Activated CD8-positive, alpha-beta memory T cell treated with anti-CD3 and anti-CD28 coated beads for 24 hours (primary cell): ENCODE data around the gene TACSTD2.
"Not testable (repeated sequence)": the region's sequence is repeated elsewhere in the genome, so short reads cannot be mapped to it uniquely, and the experiment has no call there.

Source experiments
- DNase-seq: peaks from one replicate; pipeline ENCODE4 v3.0.0-alpha.2; 2020

TACSTD2 gene

GRCh38 chr1:58555393-58555792 lies 21.7 kb downstream of the TACSTD2 start:
- DNase-seq, result no peak

DNA sequence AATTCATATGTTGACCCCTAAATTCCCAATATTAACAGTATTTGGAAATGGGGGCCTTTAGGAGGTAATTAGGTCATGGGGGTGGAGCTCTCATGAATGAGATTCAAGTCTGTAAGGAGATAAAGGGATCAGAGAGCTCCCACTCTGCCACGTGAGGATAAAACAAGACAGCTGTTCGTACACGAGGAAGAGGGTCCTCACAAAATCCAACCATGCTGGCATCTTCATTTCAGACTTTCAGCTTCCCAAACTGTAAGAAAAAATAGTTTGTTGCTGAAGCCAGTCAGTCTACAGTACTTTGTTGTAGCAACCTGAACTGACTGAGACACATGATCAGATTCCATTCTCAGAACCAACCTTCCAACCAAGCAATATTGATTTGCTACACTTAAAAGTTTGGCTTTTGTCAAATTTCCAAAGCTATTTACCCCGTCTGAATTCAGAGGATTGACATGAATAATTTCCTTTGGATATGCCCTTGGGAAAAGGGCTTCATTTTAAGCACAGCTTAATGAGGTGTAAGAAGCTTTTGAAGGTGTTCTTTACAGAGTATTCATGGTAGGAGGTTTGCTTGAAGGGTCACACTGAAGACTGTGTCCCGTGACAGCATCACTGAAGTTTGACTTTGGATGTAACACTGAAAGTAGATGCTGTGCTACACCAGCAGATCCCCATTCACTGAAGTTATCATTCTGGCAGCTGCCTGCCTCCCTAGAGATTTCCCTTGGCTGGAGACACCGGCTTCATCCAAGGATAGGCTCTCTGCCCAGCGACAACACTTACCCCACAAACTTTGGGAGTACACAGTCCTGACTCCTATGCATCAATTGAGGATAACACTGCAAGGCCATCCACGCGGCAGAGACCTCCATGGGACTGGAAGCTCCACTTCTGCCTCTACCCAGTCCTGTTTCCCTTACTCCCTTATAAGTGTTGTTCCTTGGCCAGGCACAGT lies 25.6 kb downstream of the TACSTD2 start:
- no peak for DNase-seq

DNA sequence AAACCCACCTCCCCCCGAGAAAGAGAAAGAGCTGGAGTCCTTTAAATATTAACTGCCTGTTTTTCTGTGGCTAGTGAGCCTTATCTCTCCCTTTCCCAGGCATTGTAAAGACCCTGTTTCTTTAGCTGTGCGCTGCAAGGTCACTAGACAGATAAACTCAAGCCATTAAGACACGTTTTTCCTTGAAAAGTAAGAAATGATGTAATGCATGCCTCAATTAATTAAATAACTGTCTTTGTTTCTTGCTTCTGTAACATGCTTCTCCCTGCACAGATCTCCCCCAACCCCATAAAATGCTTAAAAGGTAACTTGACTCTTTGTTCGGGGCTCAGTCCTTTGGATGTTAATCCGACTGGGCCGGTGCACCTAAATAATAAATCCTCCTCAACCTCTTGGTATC lies 27.8 kb downstream of the TACSTD2 start:
- not testable (repeated sequence) for DNase-seq

GRCh38 chr1:58548371-58548770 lies 28.7 kb downstream of the TACSTD2 start:
- no peak for DNase-seq

DNA sequence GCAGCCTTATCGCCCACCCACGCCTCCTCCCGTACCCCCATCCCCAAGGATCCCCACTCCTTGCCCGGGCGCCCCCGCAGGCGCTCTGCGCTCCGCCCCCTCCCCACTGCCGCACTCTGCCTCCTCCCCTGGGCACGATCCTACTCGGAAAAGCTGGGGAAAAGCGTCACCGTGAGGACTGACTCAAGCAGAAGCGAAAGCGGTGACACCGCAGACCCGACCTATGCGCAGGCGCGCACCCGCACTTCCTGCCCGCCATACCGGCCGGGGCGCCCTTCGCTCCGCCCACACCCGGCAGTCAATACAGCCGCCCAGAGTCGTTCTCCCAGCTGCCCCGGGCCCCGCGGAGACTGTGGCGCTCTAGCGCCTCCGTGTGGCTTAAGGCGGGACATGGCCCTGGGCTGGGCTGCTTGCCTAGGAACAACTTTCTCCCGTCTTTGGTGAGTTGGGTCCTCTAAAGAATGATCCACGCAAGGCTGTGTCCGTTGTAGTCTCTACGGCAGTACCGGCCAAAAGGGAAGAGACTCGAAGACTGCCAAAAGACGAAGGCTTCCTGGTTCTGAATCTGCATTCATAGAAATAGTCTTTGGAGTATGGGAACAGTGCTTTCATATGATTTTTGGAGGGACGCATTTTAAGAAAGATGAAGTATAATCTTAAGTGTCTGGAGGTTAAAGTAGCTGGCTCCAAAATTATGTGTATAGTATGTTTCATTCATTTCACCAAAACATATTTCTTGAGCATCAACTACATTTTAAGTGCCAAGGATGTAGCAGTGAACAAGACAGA lies 30.3 kb downstream of the TACSTD2 start, which contains the start of gene OMA1:
Gene OMA1, minus strand, starts transcription at position 207 of the 789 bp plus-strand sequence. CDS start 7,432 bp downstream, outside the sequence.
- peak; percentile 99 for DNase-seq

DNA sequence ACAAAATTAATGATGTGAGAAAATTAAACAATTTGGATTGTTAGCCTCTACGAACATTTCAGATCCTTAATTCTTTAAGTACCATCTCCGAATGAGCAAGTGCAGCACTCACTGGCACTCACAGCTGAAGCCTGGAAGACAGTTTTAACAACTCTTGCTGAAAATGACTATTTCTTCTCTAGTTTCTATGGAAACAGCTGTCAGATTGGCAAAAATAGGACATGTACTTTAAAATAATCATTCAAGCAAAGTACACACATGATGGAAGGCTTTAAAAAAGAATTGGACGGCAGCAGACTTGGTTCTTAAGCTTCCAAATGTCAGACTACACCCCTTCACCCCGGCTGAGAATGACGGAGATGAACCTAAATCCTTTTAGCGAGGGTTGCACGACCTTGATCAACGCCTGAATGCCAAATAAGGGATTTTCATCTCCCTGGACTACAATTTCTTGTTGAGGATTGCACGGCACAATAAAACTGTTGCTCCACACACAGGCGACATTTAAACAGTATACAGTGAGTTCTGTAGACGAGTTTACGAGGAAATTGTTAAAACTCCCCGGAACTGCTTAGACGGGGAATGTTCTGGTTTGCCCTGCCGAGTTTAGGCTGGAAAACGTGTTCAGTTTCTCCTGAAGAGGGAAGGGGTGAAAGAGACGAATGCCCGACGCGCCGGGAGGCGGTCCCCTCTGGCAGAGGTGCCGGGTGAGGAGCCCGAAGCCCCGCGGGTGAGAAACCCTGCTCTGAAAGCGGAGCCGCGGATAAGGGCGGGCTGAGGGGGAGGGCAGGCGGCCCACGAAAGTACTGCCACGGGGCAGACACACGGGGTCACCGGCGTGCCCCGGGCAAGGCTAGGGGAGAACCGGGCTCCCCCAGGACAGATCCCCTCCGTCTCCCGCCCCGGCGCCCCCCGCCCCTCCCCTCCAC lies 31.2 kb downstream of the TACSTD2 start:
- peak; percentile 90 for DNase-seq

- no peak for DNase-seq
These were observed 33.8 kb downstream of the TACSTD2 start for GRCh38 chr1:58543260-58543659.

GRCh38 chr1:58539553-58539952 lies 37.5 kb downstream of the TACSTD2 start:
- DNase-seq, result no peak

DNA sequence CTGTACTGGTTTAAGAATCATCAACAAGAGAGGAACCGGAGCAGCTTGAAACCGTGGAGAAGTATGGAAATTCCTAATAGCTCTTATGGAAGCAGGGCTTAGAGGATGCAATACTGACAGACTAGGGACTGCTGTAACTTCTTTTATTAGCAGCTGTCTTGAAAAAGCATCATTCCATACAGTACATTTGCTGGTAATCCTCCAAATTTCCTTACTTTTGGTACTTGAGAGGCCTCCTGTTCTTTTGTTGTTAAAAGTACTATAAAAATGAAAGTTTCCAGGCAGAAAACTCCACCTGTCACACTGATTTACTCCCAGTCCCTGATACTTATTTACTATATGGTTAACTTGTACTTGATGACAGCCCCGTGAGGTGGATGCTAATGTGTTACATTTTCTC lies 38.2 kb downstream of the TACSTD2 start:
- DNase-seq, result no peak

DNA sequence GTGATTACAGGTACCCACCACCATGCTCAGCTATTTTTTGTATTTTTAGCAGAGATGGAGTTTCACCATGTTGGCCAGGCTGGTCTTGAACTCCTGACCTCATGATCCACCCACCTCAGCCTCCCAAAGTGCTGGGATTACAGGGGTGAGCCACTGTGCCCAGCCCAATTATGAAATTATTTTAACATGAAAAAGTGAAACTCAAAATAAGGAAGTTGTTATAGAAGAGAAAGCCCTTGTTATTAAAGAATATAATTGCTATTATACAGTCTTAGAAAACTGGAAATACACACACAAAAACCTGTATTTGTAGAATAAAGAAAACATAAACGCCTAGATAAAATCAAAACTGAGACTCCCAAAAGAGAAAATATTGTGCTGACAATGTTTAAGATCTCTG lies 45.2 kb downstream of the TACSTD2 start:
- not testable (repeated sequence) for DNase-seq

DNA sequence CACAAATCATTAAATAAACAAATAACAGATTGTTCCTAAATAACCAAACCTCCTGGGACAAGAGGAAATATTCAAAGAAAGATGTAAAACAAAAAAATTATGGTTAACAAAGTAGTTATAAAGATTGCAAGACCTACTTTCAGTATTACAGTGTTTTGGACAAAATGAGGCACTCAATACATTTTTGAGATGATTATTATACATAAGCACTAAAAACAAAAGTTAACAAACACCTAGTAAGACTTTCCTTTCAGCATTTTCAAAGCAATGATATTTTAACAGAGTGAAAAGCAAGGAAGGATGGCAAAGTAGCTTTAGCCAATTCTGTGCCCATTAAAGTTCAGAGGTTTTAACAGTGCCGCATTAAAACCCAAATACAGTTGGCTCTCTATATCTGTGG lies 47.8 kb downstream of the TACSTD2 start:
- DNase-seq, result no peak

DNA sequence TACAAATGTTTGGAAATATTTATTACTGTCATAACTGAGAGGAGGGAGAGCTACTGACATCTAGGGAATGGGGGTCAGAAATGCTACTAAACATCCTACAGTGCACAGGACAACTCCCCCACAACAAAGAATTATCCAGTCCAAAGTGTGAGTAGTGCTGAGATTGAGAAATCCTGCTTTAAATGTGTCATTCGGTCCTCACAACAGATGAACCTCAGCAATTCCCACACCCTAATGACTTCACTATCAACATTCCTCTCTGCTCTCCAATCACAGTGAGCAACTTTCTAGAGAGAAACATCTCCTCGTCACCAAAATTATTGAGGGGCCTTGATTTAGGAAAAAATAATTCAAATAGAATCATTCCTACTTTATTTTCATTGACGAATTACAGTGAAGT lies 48.5 kb downstream of the TACSTD2 start:
- no peak for DNase-seq
